NCI-H2081 (cell line): Measurements from ENCODE around the gene MTCL3.

ENCODE experiments used
- DNase-seq, 2 experiments: peaks; one replicate each; lab custom pipeline; 2025; lab: John Stamatoyannopoulos, UW

The MTCL3 gene

GRCh38 chr6:127423921-127424320, 95.2 kb downstream of the MTCL3 start:
- no peak for DNase-seq
